KOPT-K1 (cell line): ENCODE results near the gene TBC1D4.

Source experiments
- H3K27ac ChIP-seq: fragments of 200-600 bp; sonication (generic); 2 replicates; pipeline ENCODE4 v1.5.1; 2016; ENCODE audit warnings: antibody characterized with exemption, mild to moderate bottlenecking, low read depth, low read length; ENCODE audit not compliant: poor library complexity, severe bottlenecking
- H3K36me3 ChIP-seq: fragments of 200-600 bp; sonication (generic); 2 replicates; pipeline ENCODE4 v1.5.1; 2017; ENCODE audit warnings: antibody characterized with exemption, mild to moderate bottlenecking, low read length, moderate library complexity; ENCODE audit not compliant: insufficient read depth
- H3K9me3 ChIP-seq: fragments of 200-600 bp; sonication (generic); 2 replicates; pipeline ENCODE4 v1.5.1; 2017; ENCODE audit warnings: antibody characterized with exemption, low read length, mild to moderate bottlenecking; ENCODE audit not compliant: insufficient read depth, poor library complexity, severe bottlenecking

The TBC1D4 gene

DNA sequence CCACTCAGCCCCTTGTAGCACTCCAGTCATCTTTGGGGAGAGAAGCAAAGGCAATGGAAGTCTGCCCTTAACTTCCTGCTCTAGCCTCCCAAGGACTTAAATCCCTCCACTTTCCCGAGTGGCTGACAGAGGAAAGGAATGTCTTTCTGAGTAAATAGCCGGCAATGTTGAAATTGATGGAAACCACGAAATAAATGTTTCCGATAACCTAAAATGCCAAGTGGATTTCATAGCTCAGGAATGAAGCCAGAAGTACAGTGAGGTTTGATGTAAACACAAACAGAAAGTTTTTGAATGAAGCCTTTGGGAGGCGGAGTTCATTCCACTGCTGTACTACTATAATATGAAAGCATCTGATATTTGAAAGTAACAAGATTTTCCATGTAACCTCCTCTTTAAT lies 14.0 kb upstream of the TBC1D4 start:
- Histone ChIP-seq H3K9me3 (no peaks in the 10 kb centered on the region), H3K27ac (no peak overlapping the region), H3K36me3 (no peaks in the 10 kb centered on the region)

DNA sequence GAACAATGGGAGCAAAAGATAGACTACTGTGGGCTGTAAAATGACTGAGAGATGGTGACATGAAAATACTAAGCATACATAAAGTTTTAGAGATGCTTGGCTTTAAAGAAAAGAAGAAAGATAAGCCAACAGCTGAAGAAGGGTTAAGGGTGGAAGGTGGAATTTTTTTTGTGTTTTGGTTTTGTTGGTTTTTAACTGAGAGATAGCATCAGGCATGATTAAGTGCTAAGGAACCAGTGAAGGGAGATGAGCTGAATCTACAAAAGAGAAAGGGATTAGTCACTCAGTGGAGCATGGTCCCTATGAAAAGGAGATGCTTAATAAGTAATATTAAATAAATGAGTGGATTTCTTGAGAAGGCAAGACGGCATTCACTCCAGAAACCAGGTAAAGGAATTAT lies 12.5 kb upstream of the TBC1D4 start:
- no peak overlapping the region for H3K27ac ChIP-seq
- H3K36me3 ChIP-seq: no peaks in the 10 kb centered on the region
- H3K9me3 ChIP-seq: no peaks in the 10 kb centered on the region

DNA sequence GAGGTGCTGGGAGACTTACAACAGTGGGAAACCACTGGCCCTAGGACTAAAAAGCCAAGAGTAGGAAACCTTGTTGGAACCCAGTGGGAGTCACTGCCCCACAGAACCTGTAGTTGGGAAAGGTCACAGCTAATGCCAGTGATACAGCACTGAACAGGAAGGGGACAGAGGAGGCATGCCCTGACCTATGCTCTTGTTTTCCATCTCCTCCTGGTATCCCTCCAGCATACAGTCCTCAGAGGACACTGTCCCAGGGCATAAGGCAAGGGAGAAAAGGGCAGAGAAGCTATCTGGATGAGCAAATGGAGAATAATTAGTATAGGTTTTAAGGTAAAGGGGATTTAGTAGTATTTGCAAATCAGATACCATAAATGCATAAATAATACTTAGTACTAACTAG lies 11.2 kb upstream of the TBC1D4 start:
- H3K36me3 ChIP-seq: no peaks in the 10 kb centered on the region
- H3K27ac ChIP-seq: no peak overlapping the region
- no peaks in the 10 kb centered on the region for H3K9me3 ChIP-seq

DNA sequence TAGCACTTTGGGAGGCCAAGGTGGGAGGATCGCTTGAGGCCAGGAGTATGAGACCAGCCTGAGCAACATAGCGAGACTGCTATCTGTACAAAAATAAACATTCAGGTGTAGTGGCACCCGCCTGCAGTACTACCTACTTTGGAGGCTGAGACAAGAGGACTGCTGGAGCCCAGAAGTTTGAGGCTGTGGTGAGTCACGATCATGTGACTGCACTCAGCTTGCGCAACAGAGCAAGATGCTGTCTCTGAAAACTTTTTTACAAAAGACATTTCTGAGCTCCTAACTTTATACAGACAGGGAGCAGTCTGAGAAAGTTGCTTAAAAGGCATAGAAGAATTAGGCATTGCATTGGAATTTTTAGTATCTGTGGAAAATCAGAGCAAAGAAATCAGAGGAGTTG lies 10.4 kb upstream of the TBC1D4 start:
- H3K27ac ChIP-seq: no peak overlapping the region
- H3K36me3 ChIP-seq: no peaks in the 10 kb centered on the region
- H3K9me3 ChIP-seq: no peaks in the 10 kb centered on the region

DNA sequence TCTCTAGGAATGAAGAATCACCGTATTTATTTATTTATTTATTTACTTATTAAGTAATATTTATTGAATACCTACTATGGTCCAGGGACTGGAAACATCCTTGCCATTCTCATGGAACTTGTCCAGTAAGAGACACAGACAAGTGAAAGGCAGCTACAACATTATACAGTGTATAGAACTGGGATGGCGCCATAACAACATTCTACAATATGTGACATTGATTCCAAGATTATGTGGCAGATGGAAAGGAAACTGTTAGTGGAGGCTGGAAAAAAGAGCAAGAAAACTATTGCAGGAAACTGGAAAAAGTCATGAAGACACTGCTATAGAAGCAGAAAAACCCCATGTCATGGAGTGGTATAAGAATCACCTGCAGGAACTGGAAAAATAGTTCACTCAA lies 9.4 kb upstream of the TBC1D4 start:
- Histone ChIP-seq H3K36me3 (no peaks in the 10 kb centered on the region), H3K9me3 (no peaks in the 10 kb centered on the region), H3K27ac (no peak overlapping the region)

DNA sequence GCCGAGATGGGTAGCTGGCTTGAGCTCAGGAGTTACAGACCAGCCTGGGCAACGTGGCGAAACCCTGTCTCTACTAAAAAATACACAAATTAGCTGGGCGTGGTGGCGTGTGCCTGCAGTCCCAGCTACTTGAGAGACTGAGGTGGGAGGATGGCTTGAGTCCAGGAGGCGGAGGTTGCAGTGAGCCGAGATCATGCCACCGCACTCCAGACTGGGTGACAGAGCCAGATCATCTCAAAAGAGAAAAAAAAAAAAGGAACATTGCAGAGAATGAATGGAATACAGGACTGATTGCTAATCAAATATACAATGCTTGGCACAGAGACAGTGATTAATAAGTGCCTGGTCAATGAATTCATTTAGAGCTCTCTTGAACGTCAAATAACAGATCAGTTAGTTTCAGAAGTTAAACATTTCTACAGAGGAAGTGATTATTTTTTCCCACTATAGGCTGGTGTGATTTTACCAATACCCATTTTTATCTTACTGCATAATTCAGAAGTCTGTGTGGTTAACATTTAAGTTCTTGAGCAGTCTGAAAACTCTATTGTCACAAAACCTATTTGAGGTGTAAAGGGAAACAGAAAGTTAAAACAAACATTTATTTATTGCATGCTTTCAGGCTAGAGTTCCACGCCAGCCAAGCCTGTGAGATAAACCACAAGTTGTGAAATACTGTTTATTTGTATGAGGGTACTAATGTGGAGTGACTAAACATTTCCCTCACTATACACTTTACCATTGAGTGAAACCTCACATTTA lies 7.7 kb upstream of the TBC1D4 start:
- H3K27ac ChIP-seq: no peak overlapping the region
- no peaks in the 10 kb centered on the region for H3K36me3 ChIP-seq
- no peaks in the 10 kb centered on the region for H3K9me3 ChIP-seq

DNA sequence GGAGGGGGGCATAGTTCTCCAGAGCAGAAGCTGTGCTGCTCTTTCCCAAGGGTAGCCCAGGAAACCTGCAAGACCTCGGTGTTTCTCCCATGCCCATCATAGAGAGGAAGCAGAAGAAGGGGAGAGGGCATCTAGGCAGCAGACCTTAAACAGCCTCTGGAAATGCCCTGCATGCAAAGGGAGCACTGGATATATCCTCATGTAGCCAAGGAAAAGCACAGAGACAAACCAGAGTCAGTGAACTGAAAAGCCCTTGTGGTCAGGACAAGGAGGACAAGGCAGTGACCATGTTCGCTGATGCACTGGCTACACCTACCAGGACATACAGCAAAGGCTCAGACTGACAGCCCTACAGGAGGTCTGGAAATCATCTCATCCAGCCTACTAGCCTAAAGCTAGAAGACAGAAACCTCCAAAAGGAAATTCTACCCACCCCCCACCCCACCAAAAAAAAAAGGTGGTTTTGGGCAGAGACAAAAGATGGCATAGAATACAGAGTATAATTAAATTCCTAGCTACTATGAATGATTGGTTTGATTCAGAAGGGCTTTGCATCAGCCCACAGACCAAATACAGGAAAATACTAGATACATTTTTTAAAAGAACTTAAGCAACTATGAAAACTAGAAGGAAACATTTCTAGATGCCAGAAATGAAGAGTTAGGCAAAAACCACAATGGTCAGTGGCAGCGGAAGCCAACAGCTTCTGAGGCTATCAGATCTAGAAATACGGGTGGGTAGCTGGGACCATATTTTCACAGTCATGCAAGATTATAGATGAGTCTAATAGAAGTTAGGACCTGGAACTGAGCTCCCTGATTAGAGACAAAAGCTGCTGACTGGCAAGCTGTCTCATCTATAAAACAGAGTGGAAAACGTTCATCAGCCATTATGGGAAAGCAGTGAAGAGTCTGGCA lies 4.4 kb upstream of the TBC1D4 start:
- H3K9me3 ChIP-seq: no peaks in the 10 kb centered on the region
- no peaks in the 10 kb centered on the region for H3K36me3 ChIP-seq
- H3K27ac ChIP-seq: no peak overlapping the region

DNA sequence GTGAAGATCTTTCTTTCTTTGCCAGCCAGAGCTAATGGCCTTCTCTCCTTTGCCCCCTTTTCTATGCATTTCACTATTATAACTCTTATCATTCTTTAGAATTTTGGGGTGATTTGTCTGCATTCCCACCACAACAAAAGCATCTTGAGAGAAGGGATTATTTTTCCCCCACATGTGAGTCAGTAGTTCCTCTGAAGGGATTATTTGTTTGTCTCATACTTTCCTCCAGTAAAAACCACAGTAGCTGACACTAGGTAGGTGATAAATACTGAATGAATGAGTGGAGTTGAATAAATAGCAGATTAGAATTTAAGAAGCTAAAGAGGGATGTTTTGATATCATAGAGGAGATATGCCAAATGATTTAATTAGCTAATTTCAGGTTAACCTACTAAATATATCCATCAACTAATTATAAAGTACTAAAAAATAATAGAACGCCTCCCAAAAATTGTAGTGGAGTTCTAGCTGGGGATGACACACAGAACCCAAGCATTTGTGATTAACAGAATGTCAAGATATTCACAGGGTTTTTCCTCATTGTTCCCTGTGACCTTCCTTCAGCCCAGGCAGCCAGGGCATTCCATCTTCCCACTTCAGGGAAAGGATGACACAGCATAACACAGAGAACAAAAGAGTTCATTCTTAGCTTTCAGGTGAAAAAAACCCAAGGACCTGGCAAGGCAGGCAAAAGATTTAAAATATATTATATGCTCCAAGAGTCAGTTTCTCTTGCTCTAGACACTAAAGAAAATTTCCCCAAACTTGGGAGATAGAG lies 3.5 kb upstream of the TBC1D4 start:
- H3K36me3 ChIP-seq: no peaks in the 10 kb centered on the region
- no peaks in the 10 kb centered on the region for H3K9me3 ChIP-seq
- H3K27ac ChIP-seq: no peak overlapping the region

DNA sequence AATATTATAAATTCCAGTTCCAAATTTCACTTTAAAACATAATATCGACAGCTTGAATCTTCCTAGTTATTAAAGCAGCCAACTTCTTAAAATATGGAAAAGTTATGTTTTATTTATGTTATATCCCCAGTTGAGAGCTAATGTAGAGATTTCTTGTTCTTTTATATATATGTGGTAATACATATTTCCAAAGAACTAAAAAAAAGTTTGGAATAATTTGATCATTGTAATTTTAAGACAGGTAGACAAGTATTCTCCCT lies 781 bp upstream of the TBC1D4 start:
- H3K36me3 ChIP-seq: no peaks in the 10 kb centered on the region
- H3K9me3 ChIP-seq: no peaks in the 10 kb centered on the region
- no peak overlapping the region for H3K27ac ChIP-seq

DNA sequence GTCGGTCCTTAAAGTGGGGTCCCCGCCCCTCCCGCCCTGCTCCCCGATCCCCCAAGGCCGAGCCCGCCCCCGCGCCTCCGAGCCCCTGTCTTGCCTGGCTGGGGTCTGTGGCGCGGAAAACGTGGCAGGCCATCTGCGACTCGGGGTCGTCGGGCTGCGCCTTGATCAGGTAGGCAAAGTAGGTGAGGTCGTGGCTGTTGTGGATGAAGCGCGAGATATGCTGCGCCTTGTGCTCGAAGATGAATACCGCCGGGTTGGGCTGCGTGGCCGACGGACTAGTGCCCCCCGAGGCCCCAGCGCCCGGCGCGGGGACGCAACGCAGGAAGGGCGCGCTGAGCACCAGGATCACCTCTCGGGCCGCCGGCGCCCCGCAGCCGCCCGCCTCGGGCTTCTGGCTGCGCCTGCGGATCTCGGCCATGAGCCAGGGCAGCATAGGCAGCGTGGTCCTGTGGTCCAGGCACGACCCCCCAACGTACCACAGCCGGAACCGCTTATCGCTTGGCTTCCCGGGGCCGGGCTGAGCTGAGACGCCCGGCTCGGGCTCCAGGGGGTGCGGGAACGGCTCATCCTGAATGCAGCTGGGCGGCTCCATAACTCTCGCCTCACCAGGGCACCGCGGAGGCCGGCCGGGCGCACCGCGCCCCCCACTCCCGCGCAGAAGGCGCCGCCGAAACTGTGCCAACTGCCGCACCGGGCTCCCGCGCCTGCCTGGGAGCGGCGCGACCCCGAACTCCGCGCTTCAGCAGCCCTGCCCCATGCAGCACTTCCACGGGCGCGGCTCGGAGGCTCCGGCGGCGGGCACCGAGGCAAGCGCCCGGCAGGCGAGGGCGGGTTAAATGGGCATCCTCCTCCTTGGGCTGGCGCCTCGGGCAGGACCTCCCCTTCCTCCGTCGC lies 546 bp downstream of the TBC1D4 start:
- no peaks in the 10 kb centered on the region for H3K36me3 ChIP-seq
- H3K9me3 ChIP-seq: no peaks in the 10 kb centered on the region
- peak overlapping the region; percentile 8 for H3K27ac ChIP-seq

DNA sequence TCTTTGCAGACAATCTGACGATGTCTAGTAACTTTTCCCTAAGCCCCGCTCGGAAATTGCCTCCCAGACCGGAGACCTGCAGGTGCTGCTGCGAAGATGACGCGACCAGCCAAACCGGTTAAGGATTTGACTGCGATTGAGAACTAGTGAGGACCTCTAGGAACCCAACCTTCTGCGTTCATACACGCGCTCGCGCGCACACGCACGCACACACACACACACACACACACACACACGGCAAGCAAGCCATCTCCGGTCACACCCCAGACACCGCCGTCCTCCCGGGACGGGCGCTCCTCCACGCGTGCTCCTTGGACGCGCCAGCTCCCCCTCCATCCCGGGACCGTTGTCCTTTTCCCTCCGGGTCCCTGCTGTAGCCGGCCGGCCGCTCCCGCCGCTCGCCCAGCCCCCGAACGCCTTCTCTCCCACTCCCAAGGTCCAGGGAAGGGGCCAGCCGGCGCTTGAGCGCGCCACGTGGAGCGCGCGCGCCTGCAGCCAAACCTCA lies 1.2 kb downstream of the TBC1D4 start:
- Histone ChIP-seq H3K36me3 (no peaks in the 10 kb centered on the region), H3K27ac (no peak overlapping the region), H3K9me3 (no peaks in the 10 kb centered on the region)

DNA sequence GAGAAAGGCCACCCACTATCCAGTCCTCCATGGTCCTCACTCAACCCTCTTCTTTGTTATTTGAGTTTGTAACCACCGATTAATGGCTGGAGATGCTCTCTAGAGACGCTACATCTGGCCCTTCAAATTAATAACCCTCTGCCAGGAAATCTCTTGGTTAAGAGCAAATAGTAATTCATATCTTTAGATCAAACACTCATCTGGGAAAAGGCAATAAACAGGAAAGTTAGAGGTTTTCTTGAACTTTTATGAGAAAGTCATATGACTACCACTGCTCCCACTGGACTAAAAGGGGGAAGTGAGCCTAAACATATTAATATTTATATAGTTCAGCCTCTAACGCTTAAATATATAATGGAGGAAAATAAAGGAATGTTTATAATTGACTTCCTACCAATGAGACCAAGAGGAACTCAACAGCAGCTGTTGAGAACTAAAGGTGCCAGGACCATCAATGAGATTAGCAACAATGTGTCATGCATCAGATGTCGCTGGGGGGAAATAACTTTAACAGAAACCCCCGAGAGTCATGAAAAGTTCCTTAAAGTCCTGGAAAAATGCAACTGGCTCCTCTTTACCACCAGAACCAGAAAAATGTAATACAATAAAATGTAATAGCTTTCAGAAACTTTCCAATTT lies 2.7 kb downstream of the TBC1D4 start:
- no peaks in the 10 kb centered on the region for H3K36me3 ChIP-seq

DNA sequence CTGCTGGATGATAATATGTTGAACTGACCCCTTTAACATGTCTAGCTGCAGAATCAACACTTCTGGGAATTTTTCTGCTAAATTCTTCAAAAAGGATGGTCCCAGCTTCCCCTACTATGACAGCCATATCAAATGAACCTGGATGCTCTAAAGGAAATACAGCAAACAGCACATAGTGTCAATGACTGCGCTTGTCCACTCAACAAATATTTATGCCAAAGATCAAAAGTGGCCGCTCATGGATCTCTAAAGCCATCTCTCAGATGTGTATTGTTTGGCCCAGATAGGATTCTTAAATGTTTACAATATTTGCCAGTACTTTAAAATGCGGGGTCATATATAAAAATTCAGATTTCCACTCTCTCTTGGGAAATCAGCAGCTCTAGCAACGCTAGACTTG lies 3.3 kb downstream of the TBC1D4 start:
- no peak overlapping the region for H3K27ac ChIP-seq
- H3K36me3 ChIP-seq: no peaks in the 10 kb centered on the region
- no peaks in the 10 kb centered on the region for H3K9me3 ChIP-seq

More for the DNA sequence above, 2.7 kb downstream of the TBC1D4 start:
- Histone ChIP-seq H3K27ac (no peak overlapping the region), H3K9me3 (no peaks in the 10 kb centered on the region)

DNA sequence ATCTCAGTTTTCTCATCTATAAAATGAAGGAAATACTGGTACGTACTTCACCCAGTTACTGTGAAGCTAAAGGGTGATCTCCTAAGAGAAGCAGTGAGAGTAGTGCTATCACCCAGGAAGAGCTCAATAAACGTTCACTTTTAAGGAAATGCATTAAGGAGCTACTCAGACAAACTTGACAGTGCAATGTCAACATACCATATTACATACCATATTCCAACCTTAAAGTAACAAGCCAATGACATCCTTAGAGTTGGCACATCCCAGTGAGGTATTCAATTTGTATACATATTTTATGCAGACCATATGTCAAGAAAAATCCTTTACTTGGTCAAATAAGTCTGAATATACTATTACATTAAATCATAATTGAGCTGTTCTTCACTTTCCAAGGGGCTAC lies 7.0 kb downstream of the TBC1D4 start:
- Histone ChIP-seq H3K9me3 (no peaks in the 10 kb centered on the region), H3K36me3 (no peaks in the 10 kb centered on the region), H3K27ac (no peak overlapping the region)
